Melanocyte of skin (primary cell): ENCODE results near the gene SLC39A13. TPM values are rescaled to one million over a fixed set of nuclear protein-coding genes. Genes with fewer than 3 reads are reported as not detected.

ENCODE experiments used
- small RNA-seq, 2 donors: library from RNA; depleted of rRNA; stranded (forward); fragments of <200 nt; gene quantifications; one replicate each; pipeline ENCODE3, GENCODE V24; 2012
- total RNA-seq, 2 donors: library from RNA; depleted of rRNA; stranded (reverse); fragments of >200 nt; gene quantifications; 2 replicates each; pipeline ENCODE4 v1.2.3, GENCODE V29; 2012

The SLC39A13 gene
- 10 to 100 TPM; 40.6 to 48.2 TPM for total RNA-seq

DNA sequence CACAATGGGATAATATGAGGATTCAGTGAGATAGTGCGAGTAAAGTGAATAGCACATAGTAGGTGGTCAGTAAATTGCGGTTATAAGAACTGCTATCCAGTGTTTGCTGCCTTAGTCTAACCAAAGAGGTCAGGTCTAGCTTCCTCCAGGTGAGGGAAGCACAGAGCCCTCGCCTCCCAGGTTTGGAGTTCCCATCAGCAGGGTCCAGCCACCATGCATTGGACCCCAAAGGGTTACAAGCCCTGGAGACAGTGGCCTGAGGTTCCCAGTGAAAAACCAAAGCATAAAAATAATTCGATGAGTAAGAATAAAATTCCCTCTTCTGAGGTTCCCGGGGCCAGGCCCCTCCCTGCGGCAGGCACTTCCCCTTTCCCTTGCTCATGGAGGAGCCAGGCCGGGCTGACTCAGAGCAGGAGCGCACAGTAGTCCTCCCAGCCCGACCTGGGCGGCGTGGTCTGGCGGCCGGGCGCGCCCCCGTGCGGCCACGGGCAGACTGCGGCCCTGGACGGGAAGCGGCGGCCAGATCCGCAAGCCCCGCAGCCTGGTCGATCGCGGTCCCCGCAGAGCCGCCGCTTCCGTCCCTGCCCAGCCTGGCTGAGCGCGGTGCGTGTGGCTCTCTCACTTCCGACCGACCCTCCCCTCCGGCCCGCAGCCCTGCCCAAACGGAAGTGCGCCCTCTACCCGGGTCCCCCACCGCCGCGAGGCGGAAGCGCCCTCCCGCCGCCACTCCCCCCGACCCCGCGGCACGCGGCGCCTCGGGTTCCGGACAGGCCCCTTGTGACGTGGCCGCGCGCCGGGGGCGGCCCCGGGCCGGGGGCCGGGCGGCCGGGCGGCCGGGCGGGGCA lies at the start of gene SLC39A13:
SLC39A13 (plus strand) TSS at position 845 of the 845 bp plus-strand sequence. CDS start 1,505 bp downstream, outside the sequence.

DNA sequence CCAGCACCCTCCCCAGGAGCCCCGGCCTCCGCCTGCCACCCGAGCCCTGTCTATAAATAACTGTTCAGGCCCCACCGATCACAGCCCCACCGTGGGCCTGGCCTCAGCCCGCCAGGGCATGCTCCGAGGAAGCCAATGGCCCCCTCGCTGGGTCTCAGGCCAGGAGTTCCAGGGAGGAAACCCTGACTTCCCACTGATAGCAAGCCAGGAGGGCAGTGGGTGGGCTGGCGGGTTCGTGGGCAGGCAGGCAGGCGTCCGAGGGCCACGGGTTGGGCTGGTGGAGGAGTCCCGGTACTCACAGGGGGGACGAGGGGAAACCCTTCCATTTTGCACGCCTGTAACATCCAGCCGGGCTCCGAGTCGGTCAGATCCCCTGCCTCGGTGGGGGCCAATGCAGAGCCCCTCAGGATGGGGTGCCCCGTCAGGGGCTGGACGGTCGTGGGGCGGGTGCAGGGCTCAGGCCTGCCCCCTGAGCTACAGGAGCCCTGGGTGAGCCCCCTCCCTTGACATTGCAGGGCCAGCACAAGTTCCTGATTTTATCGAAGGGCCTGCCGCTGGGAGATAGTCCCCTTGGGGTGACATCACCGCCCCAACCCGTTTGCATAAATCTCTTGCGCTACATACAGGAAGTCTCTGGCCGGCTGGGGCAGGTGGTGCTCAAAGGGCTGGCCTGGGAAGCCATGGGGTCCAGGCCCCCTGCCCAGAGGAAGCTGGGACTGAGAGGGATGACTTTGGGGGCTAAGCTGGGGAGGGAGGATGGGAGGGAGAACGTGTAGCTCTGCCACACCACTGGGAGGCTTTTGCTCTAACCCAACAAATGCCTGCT lies 30.2 kb upstream of the SLC39A13 start, which contains the start of gene SPI1:
SPI1 (minus strand) TSS at position 538 of the 826 bp plus-strand sequence; CDS start at position 344, 194 bp downstream.

DNA sequence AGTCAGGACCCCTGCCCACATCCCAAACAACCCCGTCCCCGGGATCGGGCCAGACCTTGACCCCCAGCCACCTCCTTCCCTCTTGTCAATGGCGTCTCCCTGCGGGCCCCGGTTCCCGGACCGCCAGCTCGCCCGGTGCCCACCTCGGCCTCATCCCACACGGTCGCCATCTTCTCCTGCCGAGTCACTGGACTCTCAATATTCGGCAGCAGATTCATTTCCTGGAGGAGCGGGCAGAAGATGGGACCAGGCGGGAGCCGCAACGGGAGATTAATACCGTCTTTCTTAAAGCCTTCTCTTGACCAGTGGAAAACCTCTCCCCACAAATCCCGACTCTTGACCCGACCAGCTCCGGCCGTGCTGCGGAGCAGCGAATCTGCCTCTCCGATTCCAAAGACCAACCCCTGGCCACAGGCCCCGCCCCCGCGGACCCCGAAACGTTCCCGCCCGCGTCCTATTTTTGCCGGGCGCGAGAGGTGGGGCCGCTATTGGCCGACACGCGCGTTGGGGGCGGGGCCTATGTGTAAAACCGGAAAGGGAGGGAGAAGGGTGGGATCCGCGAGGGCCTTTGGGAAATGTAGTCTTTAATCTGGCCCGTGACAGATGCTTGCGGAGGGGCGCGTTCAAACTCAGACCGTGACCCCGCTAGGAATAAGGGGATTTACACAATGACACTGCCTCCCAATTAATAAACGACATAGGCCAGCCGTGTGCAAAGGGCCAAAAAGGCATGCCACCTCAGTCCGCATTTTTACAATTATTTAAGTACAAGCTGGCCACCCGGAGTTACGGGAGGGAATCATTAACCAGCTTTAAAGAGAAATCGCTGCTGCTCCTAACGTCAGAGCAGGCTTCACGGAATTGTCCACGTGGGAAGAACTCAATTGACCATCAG lies 17.9 kb downstream of the SLC39A13 start, which contains the start of gene PSMC3:
PSMC3 (minus strand) TSS at position 378 of the 895 bp plus-strand sequence; CDS start at position 218, 160 bp downstream.

GRCh38 chr11:47448566-47449427 lies 40.4 kb downstream of the SLC39A13 start, which contains the start of gene RAPSN:
RAPSN (minus strand) TSS chr11:47449136; CDS start chr11:47448964, 172 bp downstream.

Small RNA genes lying within 50 kb of the gene (small RNA-seq; reads per million reads assigned to genes)
- 0 reads per million in 2 donors for gene MIR4487

Other genes starting within 250 kb of the SLC39A13 start
- gene ARFGAP2, start 231.7 kb upstream of the SLC39A13 start, total RNA-seq = 100 to 1,000 TPM; 112 to 142 TPM
- 10 to 100 TPM; 17.6 to 28.6 TPM for gene PACSIN3, start 222.2 kb upstream of the SLC39A13 start, total RNA-seq
- 10 to 100 TPM; 57.8 to 64.9 TPM for gene DDB2, start 193.6 kb upstream of the SLC39A13 start, total RNA-seq
- gene ACP2, start 159.8 kb upstream of the SLC39A13 start, total RNA-seq = 10 to 100 TPM; 42.0 to 47.8 TPM
- 10 to 100 TPM; 11.4 to 18.6 TPM for gene NR1H3, start 150.6 kb upstream of the SLC39A13 start, total RNA-seq
- gene MADD, start 138.5 kb upstream of the SLC39A13 start, total RNA-seq = 10 to 100 TPM; 21.0 to 22.7 TPM
- not detected for gene MYBPC3, start 55.9 kb upstream of the SLC39A13 start, total RNA-seq
- gene SPI1, start 30.0 kb upstream of the SLC39A13 start, total RNA-seq = not detected
- 100 to 1,000 TPM; 133 to 208 TPM for gene PSMC3, start 17.8 kb downstream of the SLC39A13 start, total RNA-seq
- gene RAPSN, start 40.5 kb downstream of the SLC39A13 start, total RNA-seq = not detected
- gene CELF1, start 144.5 kb downstream of the SLC39A13 start, total RNA-seq = 100 to 1,000 TPM in 1 of 2 donors, 10 to 100 TPM in 1; 67.1 to 102 TPM
- 10 to 100 TPM; 74.3 to 78.3 TPM for gene PTPMT1, start 157.0 kb downstream of the SLC39A13 start, total RNA-seq
- 10 to 100 TPM; 19.3 to 21.0 TPM for gene KBTBD4, start 170.4 kb downstream of the SLC39A13 start, total RNA-seq
- gene NDUFS3, start 170.5 kb downstream of the SLC39A13 start, total RNA-seq = 10 to 100 TPM; 80.2 to 99.2 TPM
- gene FAM180B, start 178.1 kb downstream of the SLC39A13 start, total RNA-seq = not detected
- under 1 TPM; under 0.01 to 0.33 TPM for gene C1QTNF4, start 185.8 kb downstream of the SLC39A13 start, total RNA-seq
- gene MTCH2, start 234.0 kb downstream of the SLC39A13 start, total RNA-seq = 10 to 100 TPM; 85.7 to 94.6 TPM